ENCODE results near the gene C16orf92.

GRCh38 chr16:29974291-29975133 is 48.5 kb upstream of the C16orf92 start:
- no peak for TF ChIP-seq CTCF (conservative IDR thresholded peaks at IDR 0.05)
- TF ChIP-seq ZFX (IDR thresholded peaks at IDR 0.05) = no peak
